Sigmoid colon (tissue), 7 donors: ENCODE results near the gene WFDC11. TPM values are rescaled to one million over a fixed set of nuclear protein-coding genes. Genes with fewer than 3 reads are reported as not detected.
A peak's percentile ranks its signal among the peaks of the same experiment; 100 is the strongest.

Experiments
- DNase-seq: peaks from one replicate; pipeline ENCODE4 v3.0.0-alpha.2; 2019
- H3K27ac ChIP-seq, 4 donors: fragments of 200-600 bp; sonication (generic); one replicate each; pipeline ENCODE4 v1.5.1; 2016 to 2019; ENCODE audit warnings: mild to moderate bottlenecking in 1 of 4
- H3K27me3 ChIP-seq, 3 donors: fragments of 200-600 bp; sonication (generic); one replicate each; pipeline ENCODE4 v1.5.1; 2019; ENCODE audit warnings: mild to moderate bottlenecking in 1 of 3
- H3K36me3 ChIP-seq, 4 donors: fragments of 200-600 bp; sonication (generic); one replicate each; pipeline ENCODE4 v1.5.1; 2016 to 2019
- H3K4me1 ChIP-seq, 4 donors: fragments of 200-600 bp; sonication (generic); one replicate each; pipeline ENCODE4 v1.5.1; 2017 to 2019
- H3K4me3 ChIP-seq, 4 donors: fragments of 200-600 bp; sonication (generic); one replicate each; pipeline ENCODE4 v1.5.1; 2017 to 2019; ENCODE audit warnings: mild to moderate bottlenecking in 2 of 4, moderate library complexity in 1 of 4
- H3K9me3 ChIP-seq, 4 donors: fragments of 200-600 bp in 3 of 4; sonication (generic) in 3 of 4; one replicate each; pipeline versions ENCODE4 v1.5.1 to v1.6.1; 2013 to 2019
- EP300 ChIP-seq, 4 donors: sonication (generic); formaldehyde crosslinking; IDR thresholded peaks; one replicate each; pipeline ENCODE4 v1.6.1; 2017; ENCODE audit warnings: antibody characterized with exemption in 4 of 4
- POLR2A ChIP-seq, 2 donors: fragments of 450-650 bp; IDR thresholded peaks; one replicate each; pipeline ENCODE4 v1.6.1; 2016; ENCODE audit warnings: antibody characterized with exemption in 2 of 2, mild to moderate bottlenecking in 2 of 2, moderate library complexity in 2 of 2
- POLR2AphosphoS5 ChIP-seq, 4 donors: sonication (generic); formaldehyde crosslinking; IDR thresholded peaks; one replicate each; pipeline ENCODE4 v1.6.1; 2017; ENCODE audit warnings: antibody characterized with exemption in 4 of 4
- WGBS, 2 donors: extraction: QIAGEN DNeasy Blood & Tissue Kit; methylation state at CpG; one replicate each; pipeline ENCODE4 v1.1.7; 2013; 5-methylcytosine and 5-hydroxymethylcytosine counted together
- intact Hi-C: fragments of 100-400 bp; cut with DNase I; formaldehyde crosslinking; loops from one replicate; pipeline ENCODE4 v1.15.1; 2023
- polyA plus RNA-seq, 3 donors: library from polyadenylated mRNA; stranded (reverse); fragments of 200-250 nt; gene quantifications; one replicate each; pipeline ENCODE4 v1.2.3, GENCODE V29; 2013
- total RNA-seq, 4 donors: library from RNA; depleted of rRNA; stranded (reverse); fragments of >200 nt; gene quantifications; one replicate each; pipeline ENCODE4 v1.1.0, GENCODE V29; 2016
- TF ChIP-seq, protein P1 (sequence below), 4 experiments: fragments of 450-650 bp in 3 of 4; fragments of 200-600 bp in 1 of 4; IDR thresholded peaks; one replicate each; pipeline ENCODE4 v1.5.1; 2016 to 2019; ENCODE audit warnings: antibody characterized with exemption in 4 of 4, mild to moderate bottlenecking in 3 of 4, moderate library complexity in 2 of 4
- donor health status: healthy with polysubstance abuse.
- donor health status: Bipolar disorder and iron deficiency.
- donor health status: healthy.

The WFDC11 gene
- total and polyA plus RNA-seq, 7 donors, result not detected

GRCh38 chr20:45636513-45636912 is 33.5 kb downstream of the WFDC11 start:
- Histone ChIP-seq H3K36me3 (no peaks in the 10 kb centered on the region), H3K27ac (no peak overlapping the region), H3K4me3 (no peak overlapping the region), H3K4me1 (no peaks in the 10 kb centered on the region), H3K9me3 (no peaks in the 10 kb centered on the region), H3K27me3 (no peaks in the 10 kb centered on the region)
- DNase-seq, result no peak
- 90 to 92% methylated on average over 1 of the region's 1 CpG for WGBS, 2 donors
- TF ChIP-seq POLR2A (IDR thresholded peaks at IDR 0.05) (no peak), EP300 (IDR thresholded peaks at IDR 0.05) (no peak), POLR2AphosphoS5 (IDR thresholded peaks at IDR 0.05) (no peak)
- TF ChIP-seq, protein P1, sequence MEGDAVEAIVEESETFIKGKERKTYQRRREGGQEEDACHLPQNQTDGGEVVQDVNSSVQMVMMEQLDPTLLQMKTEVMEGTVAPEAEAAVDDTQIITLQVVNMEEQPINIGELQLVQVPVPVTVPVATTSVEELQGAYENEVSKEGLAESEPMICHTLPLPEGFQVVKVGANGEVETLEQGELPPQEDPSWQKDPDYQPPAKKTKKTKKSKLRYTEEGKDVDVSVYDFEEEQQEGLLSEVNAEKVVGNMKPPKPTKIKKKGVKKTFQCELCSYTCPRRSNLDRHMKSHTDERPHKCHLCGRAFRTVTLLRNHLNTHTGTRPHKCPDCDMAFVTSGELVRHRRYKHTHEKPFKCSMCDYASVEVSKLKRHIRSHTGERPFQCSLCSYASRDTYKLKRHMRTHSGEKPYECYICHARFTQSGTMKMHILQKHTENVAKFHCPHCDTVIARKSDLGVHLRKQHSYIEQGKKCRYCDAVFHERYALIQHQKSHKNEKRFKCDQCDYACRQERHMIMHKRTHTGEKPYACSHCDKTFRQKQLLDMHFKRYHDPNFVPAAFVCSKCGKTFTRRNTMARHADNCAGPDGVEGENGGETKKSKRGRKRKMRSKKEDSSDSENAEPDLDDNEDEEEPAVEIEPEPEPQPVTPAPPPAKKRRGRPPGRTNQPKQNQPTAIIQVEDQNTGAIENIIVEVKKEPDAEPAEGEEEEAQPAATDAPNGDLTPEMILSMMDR (IDR thresholded peaks at IDR 0.05), result no peak
- intact Hi-C loops, result no loop called here

DNA sequence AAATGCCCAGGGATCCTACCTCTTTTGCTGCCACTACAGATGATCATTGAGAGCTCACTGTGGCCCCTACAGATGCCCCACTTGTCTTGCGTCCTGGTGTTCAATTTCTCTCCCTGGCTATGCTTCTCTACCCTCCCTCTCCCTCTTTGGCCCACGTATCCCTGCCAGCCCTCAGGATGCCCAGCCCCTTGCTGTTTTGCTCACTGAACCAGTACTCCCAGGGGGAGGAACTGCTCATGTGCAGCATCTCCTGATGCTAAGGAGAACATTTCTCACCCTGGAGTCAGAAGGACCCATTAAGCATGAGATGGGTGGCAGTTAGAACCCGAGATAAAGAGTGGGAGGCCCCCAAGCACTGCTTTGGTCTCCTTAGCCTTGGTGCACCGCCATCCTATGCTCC is 38.9 kb downstream of the WFDC11 start, which contains the start of gene WFDC9:
Gene WFDC9 (minus strand): TSS at position 101 of the 400 bp plus-strand sequence. CDS start 21,103 bp downstream, outside the sequence.
- H3K27me3 ChIP-seq, result no peaks in the 10 kb centered on the region
- DNase-seq, result no peak
- H3K9me3 ChIP-seq, result no peaks in the 10 kb centered on the region
- TF ChIP-seq, protein P1 (IDR thresholded peaks at IDR 0.05), result no peak
- TF ChIP-seq POLR2AphosphoS5 (IDR thresholded peaks at IDR 0.05), result no peak
- no peak for TF ChIP-seq POLR2A (IDR thresholded peaks at IDR 0.05)
- TF ChIP-seq EP300 (IDR thresholded peaks at IDR 0.05), result no peak
- 72 to 88% methylated on average over 4 of the region's 4 CpGs for WGBS, 2 donors
- H3K27ac ChIP-seq, result no peak within 1 kb of the TSS
- intact Hi-C loops, result no loop called here
- H3K36me3 ChIP-seq, result no peaks in the 10 kb centered on the region
- H3K4me1 ChIP-seq, result peaks cover 0 to 4% (median 0%) of the 10 kb centered on the region in 4 donors
- H3K4me3 ChIP-seq, result no peak within 1 kb of the TSS

DNA sequence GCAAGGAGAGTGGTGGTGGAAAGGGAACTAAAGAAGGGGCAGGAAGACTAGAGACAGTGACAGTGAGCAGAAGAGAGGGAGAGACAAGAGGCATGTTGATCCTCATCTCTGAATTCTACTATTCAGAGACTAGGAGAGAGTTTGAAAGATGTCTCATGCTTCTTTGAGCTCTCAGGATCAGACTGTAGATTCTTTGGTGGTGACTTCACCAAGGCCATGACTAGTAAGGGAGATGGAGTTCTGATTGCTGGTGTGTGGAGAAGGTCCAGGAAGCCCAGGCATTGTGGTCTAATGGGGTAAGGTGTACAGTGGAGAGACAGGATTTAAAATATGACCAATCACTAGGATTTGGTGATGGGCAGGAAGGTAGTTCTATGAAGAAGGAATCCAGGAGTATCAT is 39.7 kb downstream of the WFDC11 start:
- peaks cover 0 to 4% (median 0%) of the 10 kb centered on the region in 4 donors for H3K4me1 ChIP-seq
- no peak overlapping the region for H3K4me3 ChIP-seq
- no peaks in the 10 kb centered on the region for H3K27me3 ChIP-seq
- H3K36me3 ChIP-seq, result no peaks in the 10 kb centered on the region
- DNase-seq, result no peak
- no peak overlapping the region for H3K27ac ChIP-seq
- H3K9me3 ChIP-seq, result no peaks in the 10 kb centered on the region
- no peak for TF ChIP-seq POLR2A (IDR thresholded peaks at IDR 0.05)
- intact Hi-C loops, result no loop called here

GRCh38 chr20:45629496-45630100 is 40.4 kb downstream of the WFDC11 start, which contains the start of gene WFDC10A:
WFDC10A (plus strand) TSS chr20:45629739; CDS start chr20:45629814, 75 bp downstream.
- intact Hi-C loops, result no loop called here
- H3K4me1 ChIP-seq, result peaks cover 0 to 4% (median 0%) of the 10 kb centered on the region in 4 donors
- no peak for TF ChIP-seq POLR2AphosphoS5 (IDR thresholded peaks at IDR 0.05)
- TF ChIP-seq, protein P1 (IDR thresholded peaks at IDR 0.05), result peak; percentile 13 to 58 (median 20)
- no peak for TF ChIP-seq EP300 (IDR thresholded peaks at IDR 0.05)
- no peak for TF ChIP-seq POLR2A (IDR thresholded peaks at IDR 0.05)
- H3K27ac ChIP-seq, result no peak within 1 kb of the TSS
- no peak within 1 kb of the TSS for H3K4me3 ChIP-seq
- no peaks in the 10 kb centered on the region for H3K9me3 ChIP-seq
- no peaks in the 10 kb centered on the region for H3K27me3 ChIP-seq
- H3K36me3 ChIP-seq, result no peaks in the 10 kb centered on the region
- DNase-seq, result no peak
- 11 to 12% methylated on average over 9 of the region's 9 CpGs for WGBS, 2 donors

- DNase-seq, result no peak
- no peak overlapping the region for H3K27ac ChIP-seq
- WGBS, 2 donors, result 75 to 84% methylated on average over 2 of the region's 2 CpGs
- peaks cover 0 to 4% (median 0%) of the 10 kb centered on the region in 4 donors for H3K4me1 ChIP-seq
- no peaks in the 10 kb centered on the region for H3K36me3 ChIP-seq
- intact Hi-C loops, result no loop called here
- TF ChIP-seq EP300 (IDR thresholded peaks at IDR 0.05) (no peak), POLR2AphosphoS5 (IDR thresholded peaks at IDR 0.05) (no peak), POLR2A (IDR thresholded peaks at IDR 0.05) (no peak)
- TF ChIP-seq, protein P1 (IDR thresholded peaks at IDR 0.05), result no peak
- peaks cover 0 to under 1% (median 0%) of the 10 kb centered on the region in 4 donors for H3K9me3 ChIP-seq
- H3K27me3 ChIP-seq, result no peaks in the 10 kb centered on the region
- no peak overlapping the region for H3K4me3 ChIP-seq
Measured at GRCh38 chr20:45626540-45626939, 43.5 kb downstream of the WFDC11 start.
